NCI-H1930 (cell line): ENCODE data around the gene ZNF521.

Experiments
- DNase-seq, 2 experiments: peaks; one replicate each; lab custom pipeline; 2025; lab: John Stamatoyannopoulos, UW

ZNF521 gene

DNA sequence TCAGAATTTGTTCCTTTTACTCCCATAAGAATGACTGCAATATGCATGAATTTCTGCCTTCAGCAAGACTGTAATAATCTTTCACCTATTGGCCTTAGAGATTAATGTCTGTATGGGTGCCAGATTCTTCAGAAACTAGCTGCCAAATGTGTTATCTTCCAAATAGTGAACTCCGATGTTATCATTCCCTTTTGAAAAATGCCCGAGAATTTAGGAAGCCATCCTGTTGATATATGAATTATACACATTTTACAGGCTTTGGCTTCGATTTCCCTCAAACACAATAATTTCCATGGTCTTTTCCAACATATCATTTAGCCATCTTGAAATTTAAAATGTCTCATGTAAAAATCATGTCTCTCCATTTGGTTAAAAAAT is 101.5 kb downstream of the ZNF521 start:
- no peak for DNase-seq

DNA sequence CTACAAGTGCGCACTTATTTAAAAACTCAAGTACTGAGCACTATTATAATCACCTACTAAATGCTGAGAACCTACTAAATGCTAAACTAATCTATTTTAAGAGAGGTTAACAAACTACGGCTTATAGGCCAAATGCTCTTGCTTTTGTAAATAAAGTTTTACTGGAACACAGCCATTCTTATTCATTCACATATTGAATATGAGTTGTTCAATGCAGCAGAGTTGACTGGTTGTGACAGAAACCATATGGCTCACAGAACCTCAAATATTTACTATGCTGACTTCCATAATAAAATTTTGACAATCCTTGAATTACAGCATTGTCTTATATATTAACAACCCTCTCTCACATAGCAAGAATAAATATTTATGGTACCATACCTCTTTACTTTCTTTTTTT is 103.2 kb downstream of the ZNF521 start:
- no peak for DNase-seq

DNA sequence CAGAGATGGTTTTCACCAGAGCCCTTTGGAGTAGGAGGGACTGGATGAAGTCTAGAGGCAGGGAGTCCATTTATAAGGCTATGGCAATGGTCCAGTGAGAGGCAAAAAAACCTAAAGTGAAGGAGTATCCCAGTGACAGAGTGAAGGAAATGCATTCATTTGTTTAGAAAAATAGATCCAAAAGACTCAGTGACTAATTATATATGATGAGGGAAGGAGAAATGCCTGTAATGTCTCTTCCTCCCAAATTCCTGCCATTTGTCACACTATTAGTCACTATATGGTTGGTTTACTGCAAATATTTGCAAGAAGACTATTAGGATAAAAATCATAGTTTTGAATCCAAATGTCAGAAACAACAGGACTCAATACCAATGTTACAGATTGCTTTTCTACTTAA is 104.2 kb downstream of the ZNF521 start:
- no peak for DNase-seq

DNA sequence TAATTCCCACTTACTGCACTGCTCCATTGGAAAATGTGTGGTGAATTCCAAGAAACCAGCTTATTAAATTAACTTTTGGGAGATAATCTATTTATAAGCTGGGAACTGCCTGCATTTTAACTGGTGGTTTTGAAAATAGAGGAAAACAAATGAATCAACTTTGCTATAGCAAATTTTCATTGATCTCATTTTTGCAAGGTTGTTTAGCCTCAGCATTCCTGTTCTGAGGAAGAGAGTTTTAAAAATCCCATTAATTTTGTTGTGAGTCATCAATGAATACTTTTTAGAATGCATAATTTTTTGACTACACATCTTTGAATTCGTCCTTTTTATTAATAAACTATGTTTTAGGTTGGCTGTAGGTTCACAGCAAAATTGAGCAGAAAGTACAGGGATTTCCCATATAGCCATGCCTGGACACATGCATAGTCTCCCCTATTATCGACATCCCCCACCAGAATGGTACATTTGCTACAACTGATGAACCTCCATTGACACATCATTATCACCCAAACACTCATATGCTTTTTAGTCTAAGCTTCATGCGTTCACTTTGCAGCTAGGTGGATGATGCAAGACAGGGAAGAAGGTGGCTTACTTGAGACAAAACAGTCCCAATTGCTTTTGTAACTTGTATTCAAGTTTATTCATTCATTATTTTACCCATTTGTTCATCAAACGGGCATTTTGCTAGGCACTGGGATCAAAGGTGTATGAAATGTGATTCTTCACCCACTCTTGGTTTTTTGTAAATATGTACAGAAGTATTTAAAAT is 106.9 kb downstream of the ZNF521 start:
- no peak for DNase-seq

DNA sequence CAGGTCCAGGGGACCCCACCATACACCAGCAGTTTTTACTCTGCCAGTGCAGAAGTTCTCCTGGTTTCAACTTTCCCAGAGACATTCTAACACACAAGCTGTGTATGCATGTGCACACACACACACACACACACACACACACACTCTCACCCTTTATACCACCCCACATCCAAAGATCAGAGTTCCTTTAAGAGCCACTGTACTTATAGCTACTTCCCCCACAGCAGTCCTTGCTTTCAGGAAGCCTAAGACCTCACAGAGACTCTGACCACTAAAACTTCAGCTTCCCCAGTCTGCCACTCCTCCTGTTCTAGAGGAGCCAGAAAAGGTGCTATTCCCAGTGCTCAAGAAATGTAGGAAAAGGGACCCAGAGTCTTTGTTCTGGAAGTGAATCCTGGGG is 107.8 kb downstream of the ZNF521 start:
- DNase-seq: no peak

DNA sequence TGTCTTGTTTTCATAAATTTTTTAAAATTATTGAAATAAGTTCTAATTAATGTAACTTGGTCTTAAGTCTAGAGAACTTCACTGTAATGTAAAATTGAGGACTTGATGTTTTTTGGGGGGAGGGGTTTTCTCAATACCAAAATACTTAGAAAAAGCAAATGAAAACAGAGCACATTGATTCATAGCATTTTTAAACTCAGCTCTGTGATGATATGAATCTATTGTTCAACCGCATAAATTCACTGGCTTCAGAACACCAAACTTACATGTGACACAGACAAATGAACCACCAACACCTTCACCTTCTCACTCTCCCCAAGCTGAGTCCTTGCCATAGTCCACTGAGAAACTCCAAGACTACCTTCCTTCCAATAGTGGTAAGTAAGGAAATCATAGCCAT is 108.2 kb downstream of the ZNF521 start:
- no peak for DNase-seq

DNA sequence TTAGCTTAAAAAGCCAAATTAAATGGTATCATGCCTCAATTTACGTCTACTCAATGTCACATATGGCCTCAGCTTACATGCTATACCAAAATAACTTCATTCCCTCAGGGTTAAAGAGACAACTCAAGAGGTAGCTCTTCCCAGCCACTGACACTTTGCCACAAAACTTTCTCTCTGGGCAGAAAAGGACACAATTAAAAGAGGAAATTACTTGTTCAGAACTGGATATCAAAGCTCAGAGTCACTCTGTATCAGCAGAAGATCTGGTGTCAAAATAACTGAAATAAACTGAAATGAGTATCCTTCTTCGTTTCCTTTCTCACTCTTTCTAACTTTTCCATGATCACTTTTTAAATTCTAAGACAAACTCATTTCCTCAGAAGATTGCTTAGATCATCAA is 108.7 kb downstream of the ZNF521 start:
- DNase-seq: no peak

DNA sequence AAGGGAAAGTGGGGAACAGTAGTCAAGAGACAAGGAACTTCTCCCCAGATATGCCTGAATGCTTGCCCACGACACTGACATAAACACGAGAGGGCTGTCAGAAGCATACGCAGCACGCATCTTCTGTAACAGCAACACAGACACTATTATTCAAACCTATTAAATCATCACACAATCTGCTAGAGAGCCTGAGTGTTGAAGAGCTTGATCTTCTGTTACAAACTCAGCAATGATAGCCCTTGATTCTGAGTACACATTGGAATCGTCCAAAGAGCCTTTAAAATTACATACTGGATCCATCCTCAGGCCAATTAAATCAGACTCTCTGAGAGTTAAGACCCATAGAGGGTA is 111.6 kb downstream of the ZNF521 start:
- no peak for DNase-seq

DNA sequence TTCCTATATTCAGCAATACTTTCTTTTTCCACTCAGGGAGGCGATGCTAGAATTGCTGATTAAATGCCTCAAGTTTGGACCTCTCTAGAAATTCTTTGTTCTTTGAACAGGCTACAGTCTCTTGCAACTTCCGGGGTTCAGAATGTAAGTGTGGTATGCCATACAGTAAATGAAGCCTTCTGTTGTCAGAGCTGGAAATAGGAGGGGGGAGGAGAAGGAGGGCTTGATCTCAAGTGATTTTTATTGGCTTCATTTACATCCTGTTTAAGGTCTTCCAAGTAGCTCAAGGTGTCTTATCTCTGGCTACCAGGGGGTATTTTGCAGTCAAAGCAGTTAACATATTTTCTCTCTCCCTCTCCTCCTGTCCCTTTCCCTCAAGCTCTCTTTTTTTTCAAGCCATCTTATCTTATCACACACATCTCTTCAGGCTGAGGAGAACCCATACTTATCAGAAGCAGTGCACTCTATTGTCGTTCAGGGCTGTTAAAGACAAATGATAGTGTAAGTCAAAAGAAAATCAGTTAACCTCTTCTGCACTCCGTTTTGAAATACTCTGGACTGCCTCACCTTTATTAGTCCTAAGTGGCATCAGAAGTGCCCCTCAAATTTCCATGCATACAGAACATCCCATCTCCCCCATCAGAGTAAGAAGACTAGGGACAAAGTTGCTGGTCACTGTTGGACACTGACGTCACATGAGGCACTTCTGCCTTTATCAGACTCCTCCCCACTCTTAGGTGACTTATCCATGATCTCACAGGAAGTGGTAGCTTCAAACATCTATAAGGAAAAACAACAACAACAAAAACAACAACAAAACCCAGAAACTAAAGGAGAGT is 112.2 kb downstream of the ZNF521 start:
- DNase-seq: no peak

DNA sequence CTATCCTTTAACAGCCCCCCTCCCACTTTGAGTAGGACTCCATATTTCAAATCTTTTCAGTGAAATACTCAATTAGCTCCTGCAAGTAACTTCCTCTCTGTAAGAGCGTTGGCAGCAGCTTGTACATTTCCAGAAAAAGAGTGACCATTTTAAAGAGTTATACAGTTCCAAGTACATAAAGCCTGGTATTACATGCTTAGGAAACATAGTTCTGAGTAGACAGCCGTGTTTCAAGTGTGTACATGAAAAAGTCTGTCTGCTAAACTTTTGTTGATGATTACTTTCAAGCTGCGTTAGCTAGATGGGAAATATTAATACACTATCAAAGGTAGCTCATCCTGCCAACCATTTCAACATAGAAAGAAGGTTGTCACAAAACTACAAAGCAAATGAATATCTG is 112.8 kb downstream of the ZNF521 start:
- no peak for DNase-seq

DNA sequence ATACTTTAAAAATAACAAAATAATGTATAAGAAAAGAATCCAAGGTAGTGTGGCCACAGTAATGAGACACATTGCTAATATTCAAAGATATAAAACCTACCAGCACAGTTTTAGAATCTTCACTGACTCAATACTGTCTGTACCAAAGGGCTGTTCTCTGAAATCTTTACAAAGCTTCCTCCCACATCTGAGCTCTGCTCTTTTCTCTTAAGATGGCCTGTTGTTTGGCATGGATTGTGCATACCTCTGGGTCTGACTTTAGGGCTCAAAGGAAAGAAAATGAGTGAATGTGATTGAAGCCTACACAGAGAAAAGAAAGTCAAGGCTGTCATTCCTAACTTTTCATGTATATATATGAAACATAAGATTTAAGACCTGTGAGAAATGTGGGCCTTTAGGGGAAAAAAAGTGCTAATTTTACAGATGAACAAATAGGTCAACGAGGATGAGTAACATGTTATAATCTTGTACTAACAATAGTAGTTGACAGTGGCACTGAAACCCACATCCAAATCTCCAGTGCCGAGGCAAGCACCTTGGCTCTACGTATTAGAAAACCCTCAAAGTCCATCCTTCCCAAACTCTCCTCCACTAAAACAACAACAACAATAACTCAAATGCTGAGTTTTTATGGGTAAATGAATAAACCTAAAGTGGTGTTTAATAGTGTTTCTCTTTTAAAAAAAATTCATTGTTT is 114.2 kb downstream of the ZNF521 start:
- no peak for DNase-seq

DNA sequence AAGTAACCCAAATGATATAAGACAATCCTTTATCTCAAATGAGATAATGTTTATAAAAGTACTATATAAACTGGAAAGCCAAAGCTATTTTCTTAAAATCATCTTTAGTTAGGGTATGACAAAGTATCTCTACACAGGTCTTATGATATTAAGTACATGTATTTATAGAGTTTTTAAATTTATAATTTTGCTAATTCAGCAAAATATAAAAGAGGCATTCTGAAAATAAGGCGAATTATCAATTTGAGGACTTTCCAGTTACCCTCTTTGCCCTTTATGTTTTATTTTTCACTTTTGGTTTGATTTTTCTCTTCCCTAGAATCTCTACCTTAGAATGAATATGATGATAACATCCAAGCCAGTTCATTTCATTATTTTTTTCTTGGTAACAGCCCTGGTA is 115.2 kb downstream of the ZNF521 start:
- DNase-seq: no peak

DNA sequence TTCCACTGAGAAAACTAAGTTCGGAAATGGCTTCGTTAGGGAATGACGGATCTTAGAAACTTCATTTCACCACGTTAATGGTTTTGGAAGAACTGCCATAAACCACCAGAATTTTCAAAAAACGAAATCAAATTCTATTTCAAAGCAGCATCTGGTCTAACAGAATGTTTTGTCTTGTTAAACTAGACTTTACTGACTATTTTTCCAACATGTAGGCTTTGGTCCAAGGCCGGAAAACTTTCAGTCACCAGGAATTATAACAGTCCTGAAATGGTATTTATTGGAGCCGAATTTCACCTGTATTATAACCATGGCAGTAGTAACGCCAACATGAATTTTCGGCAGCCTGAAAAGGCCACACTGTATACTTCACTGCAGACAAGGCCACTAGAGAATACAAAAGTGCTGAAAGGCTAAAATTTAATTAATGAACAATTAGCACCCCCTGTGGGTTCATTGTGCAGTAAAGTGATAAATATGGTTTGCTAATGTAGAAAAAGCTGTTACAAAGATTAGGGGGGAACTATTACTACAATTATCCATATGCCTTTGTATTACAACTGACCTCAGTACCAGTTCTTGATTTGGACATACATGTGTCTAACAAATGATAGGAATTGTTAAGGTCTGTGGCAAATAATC is 116.4 kb downstream of the ZNF521 start:
- DNase-seq: no peak

DNA sequence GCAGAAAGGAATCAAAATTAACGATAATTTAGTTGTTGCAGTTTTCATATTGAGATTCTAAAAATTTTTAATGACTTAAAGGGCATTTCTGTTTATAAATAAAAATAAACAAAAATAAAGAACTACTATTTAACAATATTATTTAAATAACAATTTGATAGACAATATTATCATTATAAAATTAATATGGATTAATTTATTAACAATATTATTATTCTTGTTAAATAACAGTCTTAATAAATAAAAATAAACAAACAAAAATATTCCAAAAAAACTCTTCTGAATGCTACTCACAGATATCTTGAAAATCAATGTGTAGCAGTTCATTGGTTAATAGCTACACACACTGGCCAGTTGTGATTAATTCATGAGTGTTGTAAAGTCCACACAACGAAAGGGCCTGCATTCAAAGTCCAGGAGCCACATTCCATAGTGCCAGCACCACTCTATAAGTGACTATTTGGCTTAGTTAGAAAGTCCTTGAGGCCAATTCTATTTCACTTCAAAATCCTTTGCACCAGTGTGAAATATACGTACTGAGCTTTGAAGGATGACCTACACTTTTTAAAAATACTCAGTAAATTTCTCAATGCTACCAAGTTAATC is 117.1 kb downstream of the ZNF521 start:
- no peak for DNase-seq

DNA sequence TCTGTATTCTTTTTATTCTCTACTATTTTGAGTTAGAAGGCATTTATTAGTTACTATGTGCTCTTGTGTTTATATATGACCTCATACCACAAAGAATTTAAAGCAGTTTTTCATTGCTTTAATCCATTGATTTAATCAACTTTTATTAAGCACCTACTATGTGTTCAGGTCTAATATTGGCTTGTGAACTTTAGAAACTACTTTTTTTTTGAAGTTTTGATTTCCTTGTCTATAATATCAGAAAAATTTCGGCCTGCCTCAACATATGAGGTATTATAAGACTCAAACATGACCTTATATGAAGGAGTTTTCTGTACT is 117.7 kb downstream of the ZNF521 start:
- DNase-seq: no peak

DNA sequence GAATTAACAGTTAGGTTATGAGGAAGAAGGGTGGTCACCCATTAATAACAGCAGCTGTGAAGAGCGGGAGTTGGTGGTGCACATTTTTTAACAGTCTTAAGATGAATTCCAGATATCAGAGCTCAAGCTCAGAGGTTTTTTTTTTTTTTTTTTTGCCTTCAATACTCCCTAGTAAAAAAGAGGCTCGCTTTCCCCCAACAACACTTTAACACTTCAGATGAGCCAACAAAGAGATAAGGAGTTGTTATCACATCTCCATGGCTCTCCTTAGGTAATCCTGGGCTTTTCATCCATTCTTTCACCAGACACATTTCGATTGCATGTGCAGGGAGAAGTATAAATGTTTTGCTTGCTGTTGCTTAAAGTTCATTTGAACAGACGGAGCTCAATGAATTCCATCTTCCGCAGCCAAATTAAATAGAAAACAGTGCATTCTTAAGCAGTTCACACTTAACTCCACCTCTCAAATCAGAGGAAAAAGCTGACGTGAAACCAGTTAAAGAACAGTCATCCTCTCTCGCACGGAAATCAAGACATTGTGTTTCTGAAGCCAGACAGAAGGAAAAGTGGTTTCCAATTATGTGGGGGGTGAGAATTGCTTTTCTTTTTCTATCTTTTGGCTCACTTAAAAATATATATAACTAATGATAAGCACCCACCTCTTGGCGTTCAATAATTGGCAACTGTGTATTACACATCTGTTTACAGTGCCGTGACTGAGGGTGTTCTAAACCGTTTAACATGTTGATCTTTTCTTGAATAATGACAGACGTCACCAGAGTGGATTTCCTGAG is 118.2 kb downstream of the ZNF521 start:
- no peak for DNase-seq

DNA sequence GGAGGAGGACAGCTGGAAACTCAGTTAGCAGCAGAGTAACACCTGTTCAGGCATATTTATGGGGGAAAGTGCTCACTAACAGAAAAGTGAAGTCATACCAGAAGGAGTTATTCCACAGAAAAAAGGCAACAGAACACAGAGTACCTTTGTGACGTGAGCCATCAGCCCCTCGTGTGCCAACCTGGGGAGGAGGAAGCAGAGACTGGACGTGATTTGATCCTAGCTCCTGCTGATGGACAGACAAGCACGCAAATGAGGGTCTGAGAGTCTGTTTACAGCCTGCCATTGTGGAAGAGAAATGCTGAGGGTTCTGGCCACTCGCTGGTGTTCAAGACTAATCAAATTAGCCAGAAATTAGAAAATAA is 120.7 kb downstream of the ZNF521 start:
- DNase-seq: no peak

DNA sequence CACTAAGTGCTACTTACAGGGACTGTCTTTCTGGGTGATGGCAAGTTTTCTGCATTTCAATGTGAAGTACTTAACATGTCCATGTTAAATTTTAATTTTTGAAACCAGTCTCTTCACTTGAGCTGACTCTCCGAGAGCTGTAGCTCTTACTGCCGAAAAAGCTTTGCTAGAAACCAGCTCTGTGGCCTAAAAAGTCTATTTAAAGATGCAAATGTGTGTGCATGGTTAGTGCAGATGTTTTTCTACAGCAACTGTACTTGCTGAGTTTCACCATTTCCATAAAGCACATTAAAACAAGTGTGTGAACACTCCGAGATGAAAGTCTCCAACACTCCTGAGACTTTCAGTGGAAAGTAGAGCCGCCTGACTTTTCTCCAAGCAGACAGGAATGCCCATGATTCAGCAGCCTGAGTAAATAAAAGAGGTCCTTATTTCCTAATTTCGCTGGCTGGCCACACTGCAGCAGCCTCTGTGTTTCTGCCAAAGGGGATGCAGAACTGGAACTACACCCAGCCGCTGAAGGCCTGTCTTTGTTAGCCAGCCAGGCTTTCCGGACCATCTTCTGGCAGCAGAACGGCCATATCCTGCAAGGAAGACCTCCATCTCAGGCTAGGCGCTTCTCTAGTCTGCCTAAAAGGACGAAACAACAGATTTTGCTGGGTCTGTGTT is 121.2 kb downstream of the ZNF521 start:
- no peak for DNase-seq

DNA sequence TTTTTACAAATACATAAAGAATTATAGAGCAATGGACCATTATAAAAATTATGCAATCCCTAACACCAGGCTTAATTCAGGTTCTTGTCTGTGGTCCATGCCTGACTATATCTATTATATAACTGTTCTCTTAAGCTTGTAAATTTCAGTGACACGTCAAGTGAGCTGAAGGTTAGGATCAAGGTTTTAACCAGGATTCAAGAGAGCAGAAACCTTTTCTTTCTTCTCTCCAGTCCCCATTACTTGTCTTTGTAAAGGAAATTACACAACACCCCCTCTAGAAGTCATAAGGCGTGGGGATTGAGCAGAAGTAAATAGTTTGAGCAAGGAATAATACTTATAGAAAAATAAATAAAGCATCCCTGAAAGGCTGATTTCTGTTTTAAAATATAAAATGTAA is 122.0 kb downstream of the ZNF521 start:
- no peak for DNase-seq

DNA sequence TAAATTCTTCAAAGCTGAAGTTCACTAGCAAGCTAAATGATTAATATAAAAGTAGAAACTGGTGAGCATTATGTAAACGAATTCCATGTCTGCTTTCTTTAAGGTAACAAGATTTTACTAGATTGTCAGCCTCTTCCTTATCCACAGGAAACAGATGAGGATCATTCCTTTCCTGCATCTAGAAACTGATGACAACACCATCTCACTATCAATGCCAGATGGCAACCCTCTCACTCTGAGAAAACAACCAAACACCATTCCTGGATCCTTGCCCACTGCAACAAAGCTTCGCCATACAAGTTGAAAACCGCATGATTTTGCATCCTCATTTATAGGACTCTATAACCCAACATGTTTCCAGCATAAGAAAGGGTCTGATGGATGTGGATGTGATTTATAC is 122.9 kb downstream of the ZNF521 start:
- DNase-seq: no peak

DNA sequence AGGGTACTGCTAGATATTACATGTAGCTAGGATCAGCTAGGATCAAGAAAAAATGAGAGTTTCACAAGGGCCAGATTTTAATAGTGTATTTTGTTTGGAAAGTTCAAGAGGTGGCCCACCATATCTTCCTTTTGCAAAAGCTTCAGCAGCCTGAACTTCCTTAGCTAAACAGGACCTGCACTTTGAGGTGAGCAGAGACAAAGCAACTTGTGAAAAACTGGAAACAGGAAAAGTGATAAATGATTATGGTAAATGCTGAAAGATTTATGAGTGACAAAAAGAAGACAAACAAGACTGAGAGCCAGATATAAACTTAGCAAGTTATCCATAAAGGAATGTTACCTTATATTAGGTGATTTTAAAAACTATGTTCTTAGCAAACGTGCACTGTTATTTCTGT is 123.6 kb downstream of the ZNF521 start:
- DNase-seq: no peak
